ENCODE measurements around the gene ZMYM3.

DNA sequence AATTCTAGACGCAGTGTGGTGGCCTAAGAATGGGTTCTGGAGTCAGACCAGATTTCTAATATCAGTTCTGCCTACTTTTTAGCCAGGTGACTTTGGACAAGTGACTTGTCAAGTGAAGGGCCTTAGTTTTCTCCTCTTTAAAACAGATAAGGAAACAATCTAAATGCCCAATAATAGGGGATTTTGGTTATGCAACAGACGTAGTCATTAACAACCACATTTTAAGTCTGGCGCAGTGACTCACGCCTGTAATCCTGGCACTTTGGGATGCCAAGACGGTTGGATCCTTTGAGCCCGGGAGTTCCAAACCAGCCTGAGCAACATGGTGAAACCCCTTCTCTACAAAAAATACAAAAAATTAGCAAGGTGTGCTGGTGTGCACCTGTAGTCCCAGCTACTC is 2.1 kb upstream of the ZMYM3 start:
- TF ChIP-seq, protein P1, sequence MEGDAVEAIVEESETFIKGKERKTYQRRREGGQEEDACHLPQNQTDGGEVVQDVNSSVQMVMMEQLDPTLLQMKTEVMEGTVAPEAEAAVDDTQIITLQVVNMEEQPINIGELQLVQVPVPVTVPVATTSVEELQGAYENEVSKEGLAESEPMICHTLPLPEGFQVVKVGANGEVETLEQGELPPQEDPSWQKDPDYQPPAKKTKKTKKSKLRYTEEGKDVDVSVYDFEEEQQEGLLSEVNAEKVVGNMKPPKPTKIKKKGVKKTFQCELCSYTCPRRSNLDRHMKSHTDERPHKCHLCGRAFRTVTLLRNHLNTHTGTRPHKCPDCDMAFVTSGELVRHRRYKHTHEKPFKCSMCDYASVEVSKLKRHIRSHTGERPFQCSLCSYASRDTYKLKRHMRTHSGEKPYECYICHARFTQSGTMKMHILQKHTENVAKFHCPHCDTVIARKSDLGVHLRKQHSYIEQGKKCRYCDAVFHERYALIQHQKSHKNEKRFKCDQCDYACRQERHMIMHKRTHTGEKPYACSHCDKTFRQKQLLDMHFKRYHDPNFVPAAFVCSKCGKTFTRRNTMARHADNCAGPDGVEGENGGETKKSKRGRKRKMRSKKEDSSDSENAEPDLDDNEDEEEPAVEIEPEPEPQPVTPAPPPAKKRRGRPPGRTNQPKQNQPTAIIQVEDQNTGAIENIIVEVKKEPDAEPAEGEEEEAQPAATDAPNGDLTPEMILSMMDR (IDR thresholded peaks at IDR 0.05) = no peak
- TF ChIP-seq POLR2A (IDR thresholded peaks at IDR 0.05) = no peak
